T-helper 9 cell (primary cell): ENCODE measurements around the gene NHLRC4.
A peak's percentile ranks its signal among the peaks of the same experiment; 100 is the strongest.

ENCODE experiments used
- DNase-seq: peaks from one replicate; pipeline ENCODE4 v3.0.0-alpha.2; 2020

Gene NHLRC4

GRCh38 chr16:606656-607307, 40.0 kb downstream of the NHLRC4 start:
- DNase-seq, result no peak

- DNase-seq, result no peak
These were observed 41.2 kb downstream of the NHLRC4 start for GRCh38 chr16:608019-608418.

- DNase-seq, result no peak
These were observed 42.5 kb downstream of the NHLRC4 start for GRCh38 chr16:609316-609715.

GRCh38 chr16:609984-610383, 43.2 kb downstream of the NHLRC4 start:
- no peak for DNase-seq

GRCh38 chr16:610513-611381, 43.9 kb downstream of the NHLRC4 start:
- peak; percentile 58 for DNase-seq

- DNase-seq, result no peak
These were observed 48.3 kb downstream of the NHLRC4 start for GRCh38 chr16:615122-615521.

- no peak for DNase-seq
These were observed 50.2 kb downstream of the NHLRC4 start for GRCh38 chr16:616733-617586.

GRCh38 chr16:617855-618254, 51.0 kb downstream of the NHLRC4 start:
- no peak for DNase-seq
